Activated CD4-positive, alpha-beta memory T cell treated with anti-CD3 and anti-CD28 coated beads for 36 hours (primary cell): ENCODE results near the gene STAT2. TPM values are rescaled to one million over a fixed set of nuclear protein-coding genes. Genes with fewer than 3 reads are reported as not detected.
"Not testable (repeated sequence)": the region's sequence is repeated elsewhere in the genome, so short reads cannot be mapped to it uniquely, and the experiment has no call there.

Experiments used
- CTCF ChIA-PET: fragments of 350-600 bp; sonication (Branson Sonifier 250); formaldehyde crosslinking; loops from one replicate; lab custom pipeline; 2021; ENCODE audit warnings: antibody characterized with exemption, inconsistent platforms; lab: Charles Lee
- POLR2A ChIA-PET: fragments of 350-600 bp; sonication (Branson Sonifier 250); formaldehyde crosslinking; loops from one replicate; lab custom pipeline; 2021; ENCODE audit warnings: antibody characterized with exemption; lab: Charles Lee
- DNase-seq: peaks from one replicate; pipeline ENCODE4 v3.0.0-alpha.2; 2020
- H3K27ac Mint-ChIP-seq: one replicate; pipeline ENCODE4 v1.8.0; 2021; ENCODE audit warnings: mixed read lengths
- H3K27me3 Mint-ChIP-seq: one replicate; pipeline ENCODE4 v1.8.0; 2021; ENCODE audit warnings: mixed read lengths
- H3K36me3 Mint-ChIP-seq: one replicate; pipeline ENCODE4 v1.8.0; 2021; ENCODE audit warnings: mixed read lengths
- H3K4me1 Mint-ChIP-seq: one replicate; pipeline ENCODE4 v1.8.0; 2021; ENCODE audit warnings: low read depth, mixed read lengths
- H3K4me3 Mint-ChIP-seq: one replicate; pipeline ENCODE4 v1.8.0; 2021; ENCODE audit warnings: mild to moderate bottlenecking, mixed read lengths
- H3K9me3 Mint-ChIP-seq: one replicate; pipeline ENCODE4 v1.8.0; 2021; ENCODE audit warnings: mixed read lengths
- intact Hi-C: fragments of 100-400 bp; cut with micrococcal nuclease; formaldehyde crosslinking; loops from one replicate; pipeline ENCODE4 v1.15.1; 2023
- total RNA-seq, 2 experiments: library from RNA; stranded (reverse); gene quantifications; one replicate each; pipeline ENCODE4 v1.2.3, GENCODE V29; 2021

Gene STAT2
- total RNA-seq, result 100 to 1,000 TPM; 125 to 139 TPM

GRCh38 chr12:56359851-56360767, at the start of gene STAT2:
STAT2 (minus strand) TSS chr12:56360107; CDS start chr12:56356571, 3,536 bp downstream.
- Mint-ChIP-seq H3K9me3 (no peaks in the 10 kb centered on the region), H3K27me3 (no peaks in the 10 kb centered on the region)

GRCh38 chr12:56408799-56409417, 49.0 kb upstream of the STAT2 start:
- ChIA-PET POLR2A (no interaction called here), CTCF (no interaction called here)
- Mint-ChIP-seq H3K9me3 (no peaks in the 10 kb centered on the region), H3K4me3 (no peak overlapping the region), H3K27ac (no peak overlapping the region), H3K27me3 (no peaks in the 10 kb centered on the region), H3K4me1 (no peaks in the 10 kb centered on the region), H3K36me3 (no peaks in the 10 kb centered on the region)
- DNase-seq, result no peak
- intact Hi-C loops, result no loop called here

More at GRCh38 chr12:56359851-56360767, at the start of gene STAT2:
- intact Hi-C loops, result loop anchor here (1.0 to 5.0 kb wide), 10 partner anchors 22 to 277 kb away; partner anchors contain the start of genes ANKRD52, CS, IL23A and NABP2
- H3K4me1 Mint-ChIP-seq, result peaks cover 19% of the 10 kb centered on the region
- H3K4me3 Mint-ChIP-seq, result peak within 1 kb of the TSS; percentile 89
- peak; percentile 100 for DNase-seq
- CTCF ChIA-PET, result interaction anchor here (0.6 to 2.2 kb wide), 18 partner anchors 10 to 277 kb away, joined by 3 to 22 read pairs (median 4); partner anchors contain the start of genes CNPY2, IL23A, PAN2 and SMARCC2
- POLR2A ChIA-PET, result interaction anchor here (0.6 to 5.3 kb wide), 13 partner anchors 9 to 727 kb away, joined by 3 to 58 read pairs (median 6); partner anchors contain the start of genes ANKRD52, CNPY2, IL23A and PA2G4
- peak within 1 kb of the TSS; percentile 94 for H3K27ac Mint-ChIP-seq
- H3K36me3 Mint-ChIP-seq, result peaks cover 12% of the 10 kb centered on the region

GRCh38 chr12:56404227-56404626, 44.3 kb upstream of the STAT2 start:
- H3K4me3 Mint-ChIP-seq, H3K27me3 Mint-ChIP-seq, intact Hi-C loops, DNase-seq, H3K27ac Mint-ChIP-seq, H3K36me3 Mint-ChIP-seq, POLR2A ChIA-PET, H3K4me1 Mint-ChIP-seq, CTCF ChIA-PET: not testable (repeated sequence)
- peaks cover 10% of the 10 kb centered on the region for H3K9me3 Mint-ChIP-seq

DNA sequence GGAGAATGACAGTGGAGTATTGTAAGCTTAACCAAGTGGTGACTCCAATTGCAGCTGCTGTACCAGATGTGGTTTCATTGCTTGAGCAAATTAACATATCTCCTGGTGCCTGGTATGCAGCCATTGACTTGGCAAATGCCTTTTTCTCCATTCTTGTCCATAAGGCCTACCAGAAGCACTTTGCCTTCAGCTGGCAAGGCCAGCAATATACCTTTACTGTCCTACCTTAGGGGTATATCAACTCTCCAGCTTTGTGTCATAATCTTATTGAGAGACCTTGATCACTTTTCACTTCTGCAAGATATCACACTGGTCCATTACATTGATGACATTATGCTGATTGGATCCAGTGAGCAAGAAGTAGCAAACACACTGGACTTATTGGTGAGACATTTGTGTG, 41.7 kb upstream of the STAT2 start:
- H3K27ac Mint-ChIP-seq, H3K36me3 Mint-ChIP-seq, DNase-seq, H3K27me3 Mint-ChIP-seq, H3K4me3 Mint-ChIP-seq, intact Hi-C loops, POLR2A ChIA-PET, H3K4me1 Mint-ChIP-seq: not testable (repeated sequence)
- CTCF ChIA-PET, result interaction anchor here (0.7 kb wide), 1 partner anchor 16 kb away, joined by 3 read pairs; no protein-coding TSS in a partner anchor
- peaks cover 20% of the 10 kb centered on the region for H3K9me3 Mint-ChIP-seq

DNA sequence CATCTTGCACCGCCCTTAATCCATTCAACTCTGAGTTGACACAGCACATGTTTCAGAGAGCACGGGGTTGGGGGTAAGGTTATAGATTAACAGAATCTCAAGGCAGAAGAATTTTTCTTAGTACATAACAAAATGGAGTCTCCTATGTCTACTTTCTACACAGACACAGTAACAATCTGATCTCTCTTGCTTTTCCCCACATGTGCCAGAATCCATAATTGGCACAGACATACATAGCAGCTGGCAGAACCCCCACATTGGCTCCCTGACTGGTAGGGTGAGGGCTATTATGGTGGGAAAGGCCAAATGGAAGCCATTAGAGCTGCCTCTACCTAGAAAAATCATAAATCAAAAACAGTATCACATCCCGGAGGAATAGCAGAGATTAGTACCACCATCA, 41.2 kb upstream of the STAT2 start:
- H3K4me1 Mint-ChIP-seq, H3K36me3 Mint-ChIP-seq, POLR2A ChIA-PET, intact Hi-C loops, H3K4me3 Mint-ChIP-seq, DNase-seq, H3K27me3 Mint-ChIP-seq, H3K27ac Mint-ChIP-seq: not testable (repeated sequence)
- H3K9me3 Mint-ChIP-seq, result peaks cover 20% of the 10 kb centered on the region
- CTCF ChIA-PET, result interaction anchor here (0.7 kb wide), 1 partner anchor 17 kb away, joined by 3 read pairs; no protein-coding TSS in a partner anchor

GRCh38 chr12:56399466-56399865, 39.6 kb upstream of the STAT2 start:
- intact Hi-C loops, H3K27me3 Mint-ChIP-seq, CTCF ChIA-PET, H3K4me3 Mint-ChIP-seq, POLR2A ChIA-PET, DNase-seq, H3K36me3 Mint-ChIP-seq, H3K27ac Mint-ChIP-seq, H3K4me1 Mint-ChIP-seq: not testable (repeated sequence)
- peaks cover 20% of the 10 kb centered on the region for H3K9me3 Mint-ChIP-seq

GRCh38 chr12:56398324-56398723, 38.4 kb upstream of the STAT2 start:
- Mint-ChIP-seq H3K27ac (no peak overlapping the region), H3K36me3 (peaks cover 9% of the 10 kb centered on the region), H3K4me3 (no peak overlapping the region), H3K9me3 (peaks cover 20% of the 10 kb centered on the region), H3K4me1 (no peaks in the 10 kb centered on the region), H3K27me3 (no peaks in the 10 kb centered on the region)
- ChIA-PET POLR2A (no interaction called here), CTCF (no interaction called here)
- DNase-seq, result no peak
- intact Hi-C loops, result no loop called here

GRCh38 chr12:56392331-56392730, 32.4 kb upstream of the STAT2 start:
- no peak for DNase-seq
- no peaks in the 10 kb centered on the region for H3K4me1 Mint-ChIP-seq
- no peak overlapping the region for H3K4me3 Mint-ChIP-seq
- intact Hi-C loops, result no loop called here
- ChIA-PET POLR2A (no interaction called here), CTCF (no interaction called here)
- H3K27me3 Mint-ChIP-seq, result no peaks in the 10 kb centered on the region
- H3K36me3 Mint-ChIP-seq, result no peaks in the 10 kb centered on the region
- no peaks in the 10 kb centered on the region for H3K9me3 Mint-ChIP-seq
- no peak overlapping the region for H3K27ac Mint-ChIP-seq

DNA sequence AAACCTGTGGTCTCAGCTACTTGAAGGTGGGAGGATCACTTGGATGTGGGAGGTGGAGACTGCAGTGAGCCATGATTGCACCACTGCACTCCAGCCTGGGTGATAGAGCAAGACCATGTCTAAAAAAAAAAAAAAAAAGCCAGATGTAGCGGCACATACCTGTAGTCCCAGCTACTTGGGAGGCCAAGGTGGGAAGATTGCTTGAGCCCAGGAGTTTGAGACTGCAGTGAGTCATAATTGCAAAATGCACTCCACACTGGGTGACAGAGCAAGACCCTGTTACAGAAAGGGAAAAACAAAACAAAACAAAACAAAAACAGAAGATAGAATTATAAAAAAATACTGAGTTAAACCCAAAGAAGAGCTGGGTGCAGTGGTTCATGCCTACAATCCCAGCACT, 31.8 kb upstream of the STAT2 start:
- no peak overlapping the region for H3K4me3 Mint-ChIP-seq
- intact Hi-C loops, result no loop called here
- ChIA-PET POLR2A (no interaction called here), CTCF (no interaction called here)
- H3K36me3 Mint-ChIP-seq, result no peaks in the 10 kb centered on the region
- no peaks in the 10 kb centered on the region for H3K4me1 Mint-ChIP-seq
- no peak for DNase-seq
- H3K9me3 Mint-ChIP-seq, result no peaks in the 10 kb centered on the region
- no peak overlapping the region for H3K27ac Mint-ChIP-seq
- H3K27me3 Mint-ChIP-seq, result no peaks in the 10 kb centered on the region

GRCh38 chr12:56389412-56389811, 29.5 kb upstream of the STAT2 start:
- H3K9me3 Mint-ChIP-seq, result no peaks in the 10 kb centered on the region
- POLR2A ChIA-PET, result no interaction called here
- no peak for DNase-seq
- no peaks in the 10 kb centered on the region for H3K27me3 Mint-ChIP-seq
- H3K4me3 Mint-ChIP-seq, result no peak overlapping the region
- intact Hi-C loops, result no loop called here
- H3K36me3 Mint-ChIP-seq, result no peaks in the 10 kb centered on the region
- CTCF ChIA-PET, result interaction anchor here (0.5 to 0.8 kb wide), 2 partner anchors 151 to 173 kb away, joined by 3 read pairs; no protein-coding TSS in a partner anchor
- H3K4me1 Mint-ChIP-seq, result no peaks in the 10 kb centered on the region
- H3K27ac Mint-ChIP-seq, result no peak overlapping the region

GRCh38 chr12:56387152-56387736, 27.3 kb upstream of the STAT2 start:
- intact Hi-C loops, result no loop called here
- Mint-ChIP-seq H3K4me1 (no peaks in the 10 kb centered on the region), H3K27me3 (no peaks in the 10 kb centered on the region), H3K4me3 (no peak overlapping the region), H3K9me3 (no peaks in the 10 kb centered on the region), H3K27ac (no peak overlapping the region), H3K36me3 (no peaks in the 10 kb centered on the region)
- POLR2A ChIA-PET, result interaction anchor here (0.6 kb wide), 1 partner anchor 119 kb away, joined by 3 read pairs; no protein-coding TSS in a partner anchor
- CTCF ChIA-PET, result no interaction called here
- no peak for DNase-seq

- ChIA-PET POLR2A (no interaction called here), CTCF (no interaction called here)
- DNase-seq, result no peak
- Mint-ChIP-seq H3K9me3 (no peaks in the 10 kb centered on the region), H3K36me3 (no peaks in the 10 kb centered on the region), H3K4me1 (no peaks in the 10 kb centered on the region), H3K4me3 (no peak overlapping the region), H3K27me3 (no peaks in the 10 kb centered on the region), H3K27ac (no peak overlapping the region)
- intact Hi-C loops, result no loop called here
Observed at GRCh38 chr12:56385873-56386272, 26.0 kb upstream of the STAT2 start.
